HepG2 (cell line): ENCODE data around the gene TACO1. TPM values are rescaled to one million over a fixed set of nuclear protein-coding genes. Genes with fewer than 3 reads are reported as not detected.
A peak's percentile ranks its signal among the peaks of the same experiment; 100 is the strongest.

Experiments used
- ARNT2 ChIP-seq: sonication (generic); formaldehyde crosslinking; IDR thresholded peaks from 2 replicates; pipeline ENCODE4 v1.8.0; 2022; ENCODE audit warnings: mild to moderate bottlenecking, low read depth, missing genetic modification reagents, moderate library complexity
- CBX5 ChIP-seq: sonication (generic); formaldehyde crosslinking; IDR thresholded peaks from 2 replicates; pipeline ENCODE4 v1.4.0; 2020; ENCODE audit warnings: missing genetic modification reagents, borderline replicate concordance
- CEBPZ ChIP-seq: IDR thresholded peaks from 2 replicates; pipeline ENCODE4 v1.6.1; 2012; ENCODE audit warnings: low read length, improper control_type of control experiment
- ELF1 ChIP-seq: sonication (generic); formaldehyde crosslinking; IDR thresholded peaks from 2 replicates; pipeline ENCODE4 v1.4.0; 2020; ENCODE audit warnings: missing genetic modification reagents
- GATAD2A ChIP-seq: IDR thresholded peaks from 2 replicates; pipeline ENCODE4 v1.6.1; 2016
- HOMEZ ChIP-seq: IDR thresholded peaks from 2 replicates; pipeline ENCODE4 v1.6.1; 2016; ENCODE audit warnings: low read depth
- JDP2 ChIP-seq: sonication (generic); formaldehyde crosslinking; IDR thresholded peaks from 2 replicates; pipeline ENCODE4 v1.8.1; 2022; ENCODE audit warnings: missing genetic modification reagents, borderline replicate concordance
- KAT8 ChIP-seq: IDR thresholded peaks from 2 replicates; pipeline ENCODE4 v1.6.1; 2016; ENCODE audit warnings: missing genetic modification reagents, missing compliant biosample characterization
- KDM3A ChIP-seq: IDR thresholded peaks from 2 replicates; pipeline ENCODE4 v1.6.1; 2018; ENCODE audit warnings: low read depth, missing compliant biosample characterization
- MEF2D ChIP-seq: sonication (generic); formaldehyde crosslinking; IDR thresholded peaks from 2 replicates; pipeline ENCODE4 v1.5.1; 2020; ENCODE audit warnings: mild to moderate bottlenecking, missing genetic modification reagents
- NCOA2 ChIP-seq: sonication (generic); formaldehyde crosslinking; IDR thresholded peaks from 2 replicates; pipeline ENCODE4 v1.8.0; 2022; ENCODE audit warnings: inconsistent platforms
- PHF20 ChIP-seq: sonication (generic); formaldehyde crosslinking; IDR thresholded peaks from 2 replicates; pipeline ENCODE4 v1.5.0; 2020; ENCODE audit warnings: mild to moderate bottlenecking, missing genetic modification reagents
- POGZ ChIP-seq: sonication (generic); formaldehyde crosslinking; IDR thresholded peaks from 2 replicates; pipeline ENCODE4 v1.4.0; 2020; ENCODE audit warnings: mild to moderate bottlenecking, missing genetic modification reagents
- RARA ChIP-seq: IDR thresholded peaks from 2 replicates; pipeline ENCODE4 v1.6.1; 2016; ENCODE audit warnings: missing genetic modification reagents, missing compliant biosample characterization
- RFX5 ChIP-seq: IDR thresholded peaks from 2 replicates; pipeline ENCODE4 v1.6.1; 2011; ENCODE audit warnings: low read depth, low read length, improper control_type of control experiment
- TOPORS ChIP-seq: sonication (generic); formaldehyde crosslinking; IDR thresholded peaks from 2 replicates; pipeline ENCODE4 v1.8.0; 2023; ENCODE audit warnings: mild to moderate bottlenecking, missing genetic modification reagents
- ZBTB42 ChIP-seq: sonication (generic); formaldehyde crosslinking; IDR thresholded peaks from 2 replicates; pipeline ENCODE4 v1.5.0; 2020; ENCODE audit warnings: mild to moderate bottlenecking, missing genetic modification reagents
- ZNF296 ChIP-seq: sonication (generic); formaldehyde crosslinking; conservative IDR thresholded peaks from 2 replicates; pipeline ENCODE4 v1.5.0; 2020; ENCODE audit warnings: mild to moderate bottlenecking, missing genetic modification reagents
- ZNF362 ChIP-seq: sonication (generic); formaldehyde crosslinking; IDR thresholded peaks from 2 replicates; pipeline ENCODE4 v1.4.0; 2020; ENCODE audit warnings: missing genetic modification reagents, mild to moderate bottlenecking, borderline replicate concordance
- ZNF557 ChIP-seq: sonication (generic); formaldehyde crosslinking; IDR thresholded peaks from 2 replicates; pipeline ENCODE4 v1.4.0; 2020; ENCODE audit warnings: missing genetic modification reagents
- ZNF720 ChIP-seq: sonication (generic); formaldehyde crosslinking; IDR thresholded peaks from 2 replicates; pipeline ENCODE4 v1.4.0; 2020; ENCODE audit warnings: missing genetic modification reagents
- ZNF800 ChIP-seq: sonication (generic); formaldehyde crosslinking; IDR thresholded peaks from 2 replicates; pipeline ENCODE4 v1.4.0; 2020; ENCODE audit warnings: missing genetic modification reagents
- ZSCAN30 ChIP-seq: sonication (generic); formaldehyde crosslinking; IDR thresholded peaks from 2 replicates; pipeline ENCODE4 v1.5.0; 2020; ENCODE audit warnings: mild to moderate bottlenecking, missing genetic modification reagents
- polyA plus RNA-seq, 8 experiments: library from polyadenylated mRNA; depleted of rRNA in 3 of 8; stranded (reverse) in 7 of 8; unstranded in 1 of 8; fragments of >200 nt; fragmentation: Illumina TruSeq in 4 of 8; extraction: Trizol in 4 of 8; gene quantifications; 2 replicates each; pipeline versions ENCODE4 v1.2.1 to v1.2.3, GENCODE V29; 2011 to 2016; ENCODE audit warnings: low read depth in 4 of 8, missing spikeins in 1 of 8, mixed read lengths in 1 of 8; ENCODE audit not compliant: insufficient read depth in 1 of 8
- total RNA-seq, 5 experiments: library from RNA; depleted of rRNA; stranded (reverse); fragments of >200 nt; fragmentation: Illumina TruSeq; extraction: Trizol; gene quantifications; 2 replicates each; pipeline ENCODE4 v1.2.3, GENCODE V29; 2016; ENCODE audit warnings: low read depth in 1 of 5

TACO1 gene
- total and polyA plus RNA-seq, 2 of the 13 experiments (the other 11 are each of a cell fraction or from before 2014, with no cell fraction given) = 34.7 to 53.6 TPM

DNA sequence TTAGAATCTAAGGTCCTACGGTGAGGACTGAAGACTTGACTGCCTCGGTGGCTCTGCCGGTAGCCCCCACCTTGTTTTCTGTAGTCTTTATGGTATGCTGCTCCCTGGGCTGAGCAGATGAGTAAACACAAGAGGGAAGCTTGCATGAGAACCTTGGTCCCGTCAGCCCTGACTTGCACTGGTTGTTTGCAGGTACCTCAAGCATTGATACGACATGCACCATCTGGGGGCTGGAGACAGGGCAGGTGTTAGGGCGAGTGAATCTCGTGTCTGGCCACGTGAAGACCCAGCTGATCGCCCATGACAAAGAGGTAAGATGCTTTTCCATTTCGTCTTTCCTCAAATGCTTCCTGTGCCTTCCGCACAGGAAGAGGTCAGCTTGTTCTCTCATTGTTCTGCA, 21.1 kb upstream of the TACO1 start (continued):
- 0 out of 2 replicates have a peak, but pooled peaks have one; percentile 55 for TF ChIP-seq CBX5 (CRISPR knock-in tag)
- peak; percentile 32; the same call in 1 of the 2 replicates for TF ChIP-seq NCOA2 (CRISPR knock-in tag)
- TF ChIP-seq ARNT2 = no peak
- peak; percentile 29; the same call in 1 of the 2 replicates for TF ChIP-seq KAT8 (CRISPR knock-in tag)
- no peak for TF ChIP-seq ZNF800 (CRISPR knock-in tag)
- no peak for TF ChIP-seq ZBTB42 (CRISPR knock-in tag)
- TF ChIP-seq KDM3A (CRISPR knock-in tag) = no peak
- no peak for TF ChIP-seq JDP2
- no peak for TF ChIP-seq ZNF296
- no peak; the same call in 1 of the 2 replicates for TF ChIP-seq HOMEZ (CRISPR knock-in tag)
- no peak for TF ChIP-seq ELF1 (CRISPR knock-in tag)
- no peak for TF ChIP-seq POGZ
- no peak for TF ChIP-seq MEF2D (CRISPR knock-in tag)
- no peak for TF ChIP-seq CEBPZ
- peak; percentile 31; the same call in 1 of the 2 replicates for TF ChIP-seq ZNF362
- peak; percentile 92 for TF ChIP-seq ZNF557 (CRISPR knock-in tag)
- TF ChIP-seq PHF20 (CRISPR knock-in tag) = no peak
- TF ChIP-seq GATAD2A (CRISPR knock-in tag) = peak; percentile 78
- TF ChIP-seq ZNF720 (CRISPR knock-in tag) = no peak
- no peak for TF ChIP-seq RFX5
- TF ChIP-seq RARA = peak; percentile 55; the same call in 1 of the 2 replicates
- TF ChIP-seq ZSCAN30 (CRISPR knock-in tag) = no peak
- no peak for TF ChIP-seq TOPORS (CRISPR knock-in tag)
